ENCODE measurements around the gene ARHGDIG. TPM values are rescaled to one million over a fixed set of nuclear protein-coding genes. Genes with fewer than 3 reads are reported as not detected.

ARHGDIG gene
- total RNA-seq, 4 donors from 2014 or later = 2.1 TPM; not detected in 3

DNA sequence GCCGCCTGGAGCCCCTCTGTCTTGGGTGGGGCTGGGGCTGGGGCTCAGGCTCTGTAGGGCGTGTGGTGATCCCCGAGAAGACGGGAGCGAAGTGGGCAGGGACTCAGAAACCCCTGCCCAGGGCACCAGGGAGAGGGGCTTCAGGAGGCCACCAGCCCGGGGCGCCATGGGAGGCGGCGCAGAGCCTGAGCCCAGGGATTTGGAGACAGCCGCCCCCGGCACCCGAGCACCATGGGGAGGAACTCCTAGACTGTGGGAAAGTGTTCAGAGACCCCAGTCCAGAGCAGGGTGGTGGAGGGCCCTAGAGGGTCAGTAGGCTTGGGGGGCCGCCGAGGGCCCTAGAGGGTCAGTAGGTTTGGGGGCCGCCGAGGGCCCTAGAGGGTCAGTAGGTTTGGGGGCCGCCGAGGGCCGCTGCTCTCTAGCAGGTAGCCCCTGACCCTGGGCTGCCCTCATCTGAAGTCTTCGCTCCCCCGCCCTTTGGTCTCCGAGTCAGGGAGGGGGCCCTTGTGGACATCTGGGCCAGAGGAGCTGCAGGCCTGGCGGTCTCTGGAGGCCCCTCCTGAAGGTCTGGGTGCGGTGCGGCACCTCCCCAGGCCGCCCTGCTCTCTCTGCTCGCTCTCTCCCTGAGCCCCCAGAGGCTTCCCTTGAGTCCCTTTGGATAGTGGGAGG lies 734 bp downstream of the ARHGDIG start:
- no peak for TF ChIP-seq POLR2A (IDR thresholded peaks at IDR 0.05)
- TF ChIP-seq, protein P1, sequence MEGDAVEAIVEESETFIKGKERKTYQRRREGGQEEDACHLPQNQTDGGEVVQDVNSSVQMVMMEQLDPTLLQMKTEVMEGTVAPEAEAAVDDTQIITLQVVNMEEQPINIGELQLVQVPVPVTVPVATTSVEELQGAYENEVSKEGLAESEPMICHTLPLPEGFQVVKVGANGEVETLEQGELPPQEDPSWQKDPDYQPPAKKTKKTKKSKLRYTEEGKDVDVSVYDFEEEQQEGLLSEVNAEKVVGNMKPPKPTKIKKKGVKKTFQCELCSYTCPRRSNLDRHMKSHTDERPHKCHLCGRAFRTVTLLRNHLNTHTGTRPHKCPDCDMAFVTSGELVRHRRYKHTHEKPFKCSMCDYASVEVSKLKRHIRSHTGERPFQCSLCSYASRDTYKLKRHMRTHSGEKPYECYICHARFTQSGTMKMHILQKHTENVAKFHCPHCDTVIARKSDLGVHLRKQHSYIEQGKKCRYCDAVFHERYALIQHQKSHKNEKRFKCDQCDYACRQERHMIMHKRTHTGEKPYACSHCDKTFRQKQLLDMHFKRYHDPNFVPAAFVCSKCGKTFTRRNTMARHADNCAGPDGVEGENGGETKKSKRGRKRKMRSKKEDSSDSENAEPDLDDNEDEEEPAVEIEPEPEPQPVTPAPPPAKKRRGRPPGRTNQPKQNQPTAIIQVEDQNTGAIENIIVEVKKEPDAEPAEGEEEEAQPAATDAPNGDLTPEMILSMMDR (IDR thresholded peaks at IDR 0.05) = no peak
- Histone ChIP-seq H3K27ac (no peak overlapping the region), H3K4me3 (no peak overlapping the region)

GRCh38 chr16:281660-282255 lies 1.4 kb downstream of the ARHGDIG start:
- H3K4me1 ChIP-seq = peaks cover 0 to 9% of the 10 kb centered on the region in 2 donors
- no peak for TF ChIP-seq POLR2A (IDR thresholded peaks at IDR 0.05)
- H3K4me3 ChIP-seq = no peak overlapping the region
- H3K36me3 ChIP-seq = no peaks in the 10 kb centered on the region
- DNase-seq = no peak
- no peaks in the 10 kb centered on the region for H3K9me3 ChIP-seq
- H3K27ac ChIP-seq = no peak overlapping the region
- intact Hi-C loops (cut with DNase I; ENCODE audit: low total_unique reads) = loop anchor here (10.0 kb wide), 1 partner anchor 63 kb away; no protein-coding TSS in a partner anchor
- H3K27me3 ChIP-seq = peaks cover 3 to 8% of the 10 kb centered on the region in 2 donors

More for the DNA sequence above, 734 bp downstream of the ARHGDIG start:
- intact Hi-C loops (cut with DNase I; ENCODE audit: low total_unique reads) = loop anchor here (10.0 kb wide), 1 partner anchor 64 kb away; no protein-coding TSS in a partner anchor
- H3K4me1 ChIP-seq = peaks cover 0 to 9% of the 10 kb centered on the region in 2 donors
- no peaks in the 10 kb centered on the region for H3K9me3 ChIP-seq
- no peak for DNase-seq
- no peaks in the 10 kb centered on the region for H3K36me3 ChIP-seq
- peaks cover 3 to 8% of the 10 kb centered on the region in 2 donors for H3K27me3 ChIP-seq

DNA sequence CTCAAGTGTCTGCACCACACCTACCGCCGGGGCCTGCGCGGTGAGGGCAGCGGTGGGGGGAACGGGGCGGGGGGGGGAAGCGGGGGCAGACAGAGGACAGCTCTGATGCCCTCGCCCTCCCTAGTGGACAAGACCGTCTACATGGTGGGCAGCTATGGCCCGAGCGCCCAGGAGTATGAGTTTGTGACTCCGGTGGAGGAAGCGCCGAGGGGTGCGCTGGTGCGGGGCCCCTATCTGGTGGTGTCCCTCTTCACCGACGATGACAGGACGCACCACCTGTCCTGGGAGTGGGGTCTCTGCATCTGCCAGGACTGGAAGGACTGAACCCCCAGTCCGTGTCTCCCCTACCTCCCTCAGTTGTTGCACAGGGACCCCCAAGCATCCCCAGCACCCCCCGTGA lies 2.1 kb downstream of the ARHGDIG start:
- peaks cover 3 to 8% of the 10 kb centered on the region in 2 donors for H3K27me3 ChIP-seq
- no peaks in the 10 kb centered on the region for H3K9me3 ChIP-seq
- TF ChIP-seq, protein P1 (IDR thresholded peaks at IDR 0.05) = no peak
- no peak for TF ChIP-seq POLR2A (IDR thresholded peaks at IDR 0.05)
- H3K27ac ChIP-seq = no peak overlapping the region
- intact Hi-C loops (cut with DNase I; ENCODE audit: low total_unique reads) = loop anchor here (10.0 kb wide), 1 partner anchor 62 kb away; no protein-coding TSS in a partner anchor
- H3K36me3 ChIP-seq = no peaks in the 10 kb centered on the region
- no peak overlapping the region for H3K4me3 ChIP-seq
- no peak for DNase-seq
- H3K4me1 ChIP-seq = peaks cover 0 to 9% of the 10 kb centered on the region in 2 donors

DNA sequence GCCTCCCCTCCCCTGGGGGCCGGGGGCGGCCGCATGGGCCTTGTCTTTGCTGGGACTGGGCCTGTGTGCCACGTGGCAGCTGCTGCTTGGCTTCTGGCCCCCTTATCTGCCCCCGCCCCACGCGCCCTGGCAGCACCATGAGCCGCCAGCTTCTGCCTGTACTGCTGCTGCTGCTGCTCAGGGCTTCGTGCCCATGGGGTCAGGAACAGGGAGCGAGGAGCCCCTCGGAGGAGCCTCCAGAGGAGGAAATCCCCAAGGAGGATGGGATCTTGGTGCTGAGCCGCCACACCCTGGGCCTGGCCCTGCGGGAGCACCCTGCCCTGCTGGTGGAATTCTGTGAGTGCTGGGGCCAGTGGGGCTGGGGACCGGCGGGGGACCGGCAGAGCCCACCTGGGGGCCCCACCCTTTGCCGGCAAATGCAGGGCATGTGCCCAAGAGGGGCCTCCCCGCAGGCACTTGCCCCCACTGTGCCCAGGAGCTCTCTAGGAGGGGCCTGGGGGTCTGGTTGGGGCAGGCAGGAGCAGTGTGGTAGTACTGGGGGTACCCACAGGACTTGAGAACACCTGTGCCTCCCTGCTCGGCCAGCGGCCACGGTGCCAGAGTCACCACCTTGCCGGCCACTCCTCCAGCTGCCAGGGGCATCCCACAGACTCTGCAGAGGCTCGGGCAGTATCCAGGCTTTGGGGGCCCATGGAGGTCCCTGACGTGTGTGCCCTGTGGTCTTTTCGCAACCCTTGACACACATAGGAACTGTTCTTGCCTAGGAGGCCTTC lies 2.8 kb downstream of the ARHGDIG start, which contains the start of gene PDIA2:
PDIA2 (plus strand) TSS at position 132 of the 773 bp plus-strand sequence; CDS start at position 138, 6 bp downstream.
- TF ChIP-seq POLR2A (IDR thresholded peaks at IDR 0.05) = no peak
- TF ChIP-seq, protein P1 (IDR thresholded peaks at IDR 0.05) = no peak
- Histone ChIP-seq H3K9me3 (no peaks in the 10 kb centered on the region), H3K27ac (no peak within 1 kb of the TSS), H3K27me3 (peaks cover 3 to 8% of the 10 kb centered on the region in 2 donors), H3K4me1 (peaks cover 0 to 9% of the 10 kb centered on the region in 2 donors), H3K4me3 (no peak within 1 kb of the TSS), H3K36me3 (no peaks in the 10 kb centered on the region)
- DNase-seq = no peak
- intact Hi-C loops (cut with DNase I; ENCODE audit: low total_unique reads) = loop anchor here (10.0 kb wide), 1 partner anchor 62 kb away; no protein-coding TSS in a partner anchor

Measured in uterus (tissue), 4 donors.